Measurements from ENCODE around the gene ANKRD49.

The ANKRD49 gene

GRCh38 chr11:94545264-94546161, 51.7 kb downstream of the ANKRD49 start:
- DNase-seq, result no peak

GRCh38 chr11:94546162-94546470, 52.3 kb downstream of the ANKRD49 start:
- DNase-seq, result no peak

GRCh38 chr11:94546886-94547285, 53.1 kb downstream of the ANKRD49 start:
- DNase-seq, result no peak

GRCh38 chr11:94549146-94549545, 55.4 kb downstream of the ANKRD49 start:
- DNase-seq, result no peak
